SK-N-SH (cell line): ENCODE results near the gene RASGEF1C.

Experiments
- EZH2phosphoT487 ChIP-seq: fragments of 200-600 bp; sonication (generic); IDR thresholded peaks from 2 replicates; pipeline ENCODE4 v1.6.1; 2017; ENCODE audit warnings: low read depth, mixed run types, mild to moderate bottlenecking, antibody characterized with exemption, moderate library complexity, borderline replicate concordance
- POLR2AphosphoS5 ChIP-seq: IDR thresholded peaks from 2 replicates; pipeline ENCODE4 v1.6.1; 2012; ENCODE audit warnings: low read depth, low read length
- RAD21 ChIP-seq: IDR thresholded peaks from 2 replicates; pipeline ENCODE4 v1.6.1; 2012; ENCODE audit warnings: mild to moderate bottlenecking, low read length
- SIN3A ChIP-seq: IDR thresholded peaks from 2 replicates; pipeline ENCODE4 v1.6.1; 2012; ENCODE audit warnings: low read depth, mild to moderate bottlenecking, low read length, moderate library complexity, borderline replicate concordance
- SMC3 ChIP-seq: IDR thresholded peaks from 2 replicates; pipeline ENCODE4 v1.6.1; 2012; ENCODE audit warnings: low read depth, low read length, improper control_type of control experiment
- TAF1 ChIP-seq: IDR thresholded peaks from 2 replicates; pipeline ENCODE4 v1.6.1; 2012; ENCODE audit warnings: low read depth, mild to moderate bottlenecking, low read length, moderate library complexity, borderline replicate concordance
- TF ChIP-seq, protein P1 (sequence below): fragments of 200-600 bp; sonication (generic); IDR thresholded peaks from 2 replicates; pipeline ENCODE4 v1.6.1; 2017; ENCODE audit warnings: antibody characterized with exemption, mild to moderate bottlenecking, moderate library complexity
- TF ChIP-seq, protein P2 (sequence below): IDR thresholded peaks from 2 replicates; pipeline ENCODE4; 2012
- TF ChIP-seq, protein P3 (sequence below): IDR thresholded peaks from 2 replicates; pipeline ENCODE4 v1.6.1; 2012; ENCODE audit warnings: mild to moderate bottlenecking, low read depth, low read length, moderate library complexity

DNA sequence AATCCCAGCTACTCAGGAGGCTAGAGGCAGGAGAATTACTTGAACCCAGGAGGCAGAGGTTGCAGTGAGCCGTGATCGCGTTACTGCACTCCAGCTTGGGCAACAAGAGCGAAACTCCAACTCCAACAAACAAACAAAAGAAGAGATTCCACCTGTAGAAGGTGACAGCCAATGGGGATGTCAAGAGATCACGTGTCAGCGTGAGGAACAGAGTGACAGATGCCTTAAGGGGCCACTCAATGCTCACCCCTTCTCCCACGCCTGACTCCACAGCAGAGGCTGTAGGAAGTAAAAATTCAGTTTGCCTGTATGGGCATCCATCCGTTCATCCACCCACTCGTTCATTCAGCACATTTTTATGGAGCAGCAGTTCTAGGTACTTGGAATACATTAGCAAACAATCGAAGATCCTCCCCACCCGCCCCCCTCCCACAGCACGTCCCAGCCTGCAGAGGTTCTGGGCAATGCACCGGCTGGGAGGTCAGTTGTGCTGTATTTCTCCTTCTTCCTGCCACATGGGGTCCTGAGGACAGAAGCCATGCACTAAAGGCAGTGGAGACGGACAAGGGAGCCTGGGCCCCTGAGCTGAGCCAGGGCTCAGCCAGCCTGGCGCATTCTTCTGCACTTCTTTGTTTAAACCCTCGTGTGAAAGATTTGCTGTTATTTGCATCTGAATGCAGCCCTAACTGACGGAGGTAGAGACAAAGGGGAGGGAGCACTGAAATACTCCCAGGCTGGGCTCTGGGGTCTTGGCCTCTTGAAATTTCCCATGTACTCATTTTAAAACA lies 126.2 kb downstream of the RASGEF1C start:
- TF ChIP-seq SMC3 (no peak), RAD21 (no peak), POLR2AphosphoS5 (no peak), SIN3A (no peak), TAF1 (no peak), EZH2phosphoT487 (no peak)
- TF ChIP-seq, protein P1, sequence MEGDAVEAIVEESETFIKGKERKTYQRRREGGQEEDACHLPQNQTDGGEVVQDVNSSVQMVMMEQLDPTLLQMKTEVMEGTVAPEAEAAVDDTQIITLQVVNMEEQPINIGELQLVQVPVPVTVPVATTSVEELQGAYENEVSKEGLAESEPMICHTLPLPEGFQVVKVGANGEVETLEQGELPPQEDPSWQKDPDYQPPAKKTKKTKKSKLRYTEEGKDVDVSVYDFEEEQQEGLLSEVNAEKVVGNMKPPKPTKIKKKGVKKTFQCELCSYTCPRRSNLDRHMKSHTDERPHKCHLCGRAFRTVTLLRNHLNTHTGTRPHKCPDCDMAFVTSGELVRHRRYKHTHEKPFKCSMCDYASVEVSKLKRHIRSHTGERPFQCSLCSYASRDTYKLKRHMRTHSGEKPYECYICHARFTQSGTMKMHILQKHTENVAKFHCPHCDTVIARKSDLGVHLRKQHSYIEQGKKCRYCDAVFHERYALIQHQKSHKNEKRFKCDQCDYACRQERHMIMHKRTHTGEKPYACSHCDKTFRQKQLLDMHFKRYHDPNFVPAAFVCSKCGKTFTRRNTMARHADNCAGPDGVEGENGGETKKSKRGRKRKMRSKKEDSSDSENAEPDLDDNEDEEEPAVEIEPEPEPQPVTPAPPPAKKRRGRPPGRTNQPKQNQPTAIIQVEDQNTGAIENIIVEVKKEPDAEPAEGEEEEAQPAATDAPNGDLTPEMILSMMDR: no peak
- TF ChIP-seq, protein P2, sequence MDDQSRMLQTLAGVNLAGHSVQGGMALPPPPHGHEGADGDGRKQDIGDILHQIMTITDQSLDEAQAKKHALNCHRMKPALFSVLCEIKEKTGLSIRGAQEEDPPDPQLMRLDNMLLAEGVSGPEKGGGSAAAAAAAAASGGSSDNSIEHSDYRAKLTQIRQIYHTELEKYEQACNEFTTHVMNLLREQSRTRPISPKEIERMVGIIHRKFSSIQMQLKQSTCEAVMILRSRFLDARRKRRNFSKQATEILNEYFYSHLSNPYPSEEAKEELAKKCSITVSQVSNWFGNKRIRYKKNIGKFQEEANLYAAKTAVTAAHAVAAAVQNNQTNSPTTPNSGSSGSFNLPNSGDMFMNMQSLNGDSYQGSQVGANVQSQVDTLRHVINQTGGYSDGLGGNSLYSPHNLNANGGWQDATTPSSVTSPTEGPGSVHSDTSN: no peak
- TF ChIP-seq, protein P3, sequence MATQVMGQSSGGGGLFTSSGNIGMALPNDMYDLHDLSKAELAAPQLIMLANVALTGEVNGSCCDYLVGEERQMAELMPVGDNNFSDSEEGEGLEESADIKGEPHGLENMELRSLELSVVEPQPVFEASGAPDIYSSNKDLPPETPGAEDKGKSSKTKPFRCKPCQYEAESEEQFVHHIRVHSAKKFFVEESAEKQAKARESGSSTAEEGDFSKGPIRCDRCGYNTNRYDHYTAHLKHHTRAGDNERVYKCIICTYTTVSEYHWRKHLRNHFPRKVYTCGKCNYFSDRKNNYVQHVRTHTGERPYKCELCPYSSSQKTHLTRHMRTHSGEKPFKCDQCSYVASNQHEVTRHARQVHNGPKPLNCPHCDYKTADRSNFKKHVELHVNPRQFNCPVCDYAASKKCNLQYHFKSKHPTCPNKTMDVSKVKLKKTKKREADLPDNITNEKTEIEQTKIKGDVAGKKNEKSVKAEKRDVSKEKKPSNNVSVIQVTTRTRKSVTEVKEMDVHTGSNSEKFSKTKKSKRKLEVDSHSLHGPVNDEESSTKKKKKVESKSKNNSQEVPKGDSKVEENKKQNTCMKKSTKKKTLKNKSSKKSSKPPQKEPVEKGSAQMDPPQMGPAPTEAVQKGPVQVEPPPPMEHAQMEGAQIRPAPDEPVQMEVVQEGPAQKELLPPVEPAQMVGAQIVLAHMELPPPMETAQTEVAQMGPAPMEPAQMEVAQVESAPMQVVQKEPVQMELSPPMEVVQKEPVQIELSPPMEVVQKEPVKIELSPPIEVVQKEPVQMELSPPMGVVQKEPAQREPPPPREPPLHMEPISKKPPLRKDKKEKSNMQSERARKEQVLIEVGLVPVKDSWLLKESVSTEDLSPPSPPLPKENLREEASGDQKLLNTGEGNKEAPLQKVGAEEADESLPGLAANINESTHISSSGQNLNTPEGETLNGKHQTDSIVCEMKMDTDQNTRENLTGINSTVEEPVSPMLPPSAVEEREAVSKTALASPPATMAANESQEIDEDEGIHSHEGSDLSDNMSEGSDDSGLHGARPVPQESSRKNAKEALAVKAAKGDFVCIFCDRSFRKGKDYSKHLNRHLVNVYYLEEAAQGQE: no peak
